Left lung (tissue), 10 donors: ENCODE results near the gene MEF2B. TPM values are rescaled to one million over a fixed set of nuclear protein-coding genes. Genes with fewer than 3 reads are reported as not detected.

Source experiments
- ATAC-seq: fragments of 200-7000 bp; cut with Tn5 transposase; one replicate; pipeline ENCODE4 v1.9.1; 2020; ENCODE audit warnings: moderate library complexity
- DNase-seq, 4 donors: peaks; one replicate each; pipeline ENCODE4 v3.0.0-alpha.2; 2013 to 2020
- H3K27ac ChIP-seq, 2 donors: fragments of 200-600 bp; sonication (generic) in 1 of 2; one replicate each; pipeline versions ENCODE4 v1.5.0 to v1.8.0; 2020 to 2021
- H3K27me3 ChIP-seq, 2 donors: fragments of 200-600 bp; sonication (generic) in 1 of 2; one replicate each; pipeline versions ENCODE4 v1.5.0 to v1.8.0; 2020 to 2021
- H3K36me3 ChIP-seq, 2 donors: fragments of 200-600 bp; sonication (generic) in 1 of 2; one replicate each; pipeline versions ENCODE4 v1.5.0 to v1.8.0; 2020 to 2021
- H3K4me1 ChIP-seq, 2 donors: fragments of 200-600 bp; one replicate each; pipeline ENCODE4 v1.8.0; 2021
- H3K4me3 ChIP-seq, 2 donors: fragments of 200-600 bp; sonication (generic) in 1 of 2; one replicate each; pipeline versions ENCODE4 v1.5.0 to v1.8.0; 2020 to 2021; ENCODE audit warnings: mild to moderate bottlenecking in 1 of 2
- H3K9me3 ChIP-seq, 2 donors: fragments of 200-600 bp; sonication (generic) in 1 of 2; one replicate each; pipeline versions ENCODE4 v1.5.0 to v1.8.0; 2020 to 2021
- intact Hi-C, 2 donors: fragments of 100-400 bp; cut with DNase I; formaldehyde crosslinking; loops; one replicate each; pipeline versions ENCODE4 v1.11.2 to v1.14.2; 2022
- polyA plus RNA-seq, 6 donors: library from polyadenylated mRNA; unstranded; fragments of 120-200 nt; gene quantifications; one replicate each; pipeline ENCODE4 v1.2.1, GENCODE V29; 2013; ENCODE audit not compliant: insufficient read length in 6 of 6
- total RNA-seq, 2 donors: library from RNA; stranded (reverse); fragmentation: NEBNext Ultra II Directional; extraction: Animal tissue kit (Norgen Biotek cat#: 25700); gene quantifications; one replicate each; pipeline ENCODE4 v1.2.1, GENCODE V29; 2021
- TF ChIP-seq, protein P1 (sequence below), 2 donors: fragments of 200-600 bp; sonication (generic) in 1 of 2; IDR thresholded peaks; one replicate each; pipeline versions ENCODE4 v1.5.0 to v1.8.0; 2021; ENCODE audit warnings: antibody characterized with exemption in 2 of 2
- donor health status: DM: no; HTN: yes; CAD: no.
- donor health status: DM: no; HTN: no; CAD: no.

Gene MEF2B
- total and polyA plus RNA-seq, 8 donors: 1.1 to 3.7 (median 2.1) TPM

- Histone ChIP-seq H3K4me3 (peak within 1 kb of the TSS; percentile 60 to 82), H3K9me3 (no peaks in the 10 kb centered on the region), H3K36me3 (peaks cover 0 to 32% of the 10 kb centered on the region in 2 donors), H3K4me1 (peaks cover 4 to 13% of the 10 kb centered on the region in 2 donors), H3K27ac (peak within 1 kb of the TSS; percentile 19 to 82), H3K27me3 (peaks cover 0 to 11% of the 10 kb centered on the region in 2 donors)
- DNase-seq (peak; percentile 76 to 96 (median 92)), ATAC-seq (peak; percentile 95)
- TF ChIP-seq, protein P1, sequence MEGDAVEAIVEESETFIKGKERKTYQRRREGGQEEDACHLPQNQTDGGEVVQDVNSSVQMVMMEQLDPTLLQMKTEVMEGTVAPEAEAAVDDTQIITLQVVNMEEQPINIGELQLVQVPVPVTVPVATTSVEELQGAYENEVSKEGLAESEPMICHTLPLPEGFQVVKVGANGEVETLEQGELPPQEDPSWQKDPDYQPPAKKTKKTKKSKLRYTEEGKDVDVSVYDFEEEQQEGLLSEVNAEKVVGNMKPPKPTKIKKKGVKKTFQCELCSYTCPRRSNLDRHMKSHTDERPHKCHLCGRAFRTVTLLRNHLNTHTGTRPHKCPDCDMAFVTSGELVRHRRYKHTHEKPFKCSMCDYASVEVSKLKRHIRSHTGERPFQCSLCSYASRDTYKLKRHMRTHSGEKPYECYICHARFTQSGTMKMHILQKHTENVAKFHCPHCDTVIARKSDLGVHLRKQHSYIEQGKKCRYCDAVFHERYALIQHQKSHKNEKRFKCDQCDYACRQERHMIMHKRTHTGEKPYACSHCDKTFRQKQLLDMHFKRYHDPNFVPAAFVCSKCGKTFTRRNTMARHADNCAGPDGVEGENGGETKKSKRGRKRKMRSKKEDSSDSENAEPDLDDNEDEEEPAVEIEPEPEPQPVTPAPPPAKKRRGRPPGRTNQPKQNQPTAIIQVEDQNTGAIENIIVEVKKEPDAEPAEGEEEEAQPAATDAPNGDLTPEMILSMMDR (IDR thresholded peaks at IDR 0.05): peak in 1 of 2 donors; percentile 14
- intact Hi-C loops: no loop called here
Observed at GRCh38 chr19:19203012-19203856, 33.2 kb upstream of the MEF2B start, which contains the start of gene NR2C2AP. Gene NR2C2AP, minus strand, starts transcription at chr19:19203414. Its CDS starts 354 bp downstream, at chr19:19203060.

GRCh38 chr19:19202707-19203011 lies 32.6 kb upstream of the MEF2B start:
- Histone ChIP-seq H3K27ac (peak overlapping the region in 1 of 2 donors; percentile 82), H3K36me3 (peaks cover 0 to 37% of the 10 kb centered on the region in 2 donors), H3K4me3 (peak overlapping the region; percentile 60 to 82), H3K9me3 (no peaks in the 10 kb centered on the region), H3K27me3 (peaks cover 0 to 9% of the 10 kb centered on the region in 2 donors), H3K4me1 (peaks cover 4 to 13% of the 10 kb centered on the region in 2 donors)
- intact Hi-C loops: no loop called here
- TF ChIP-seq, protein P1 (IDR thresholded peaks at IDR 0.05): no peak
- DNase-seq (no peak), ATAC-seq (no peak)

GRCh38 chr19:19201697-19202630 lies 31.9 kb upstream of the MEF2B start:
- ATAC-seq (no peak), DNase-seq (no peak)
- peaks cover 0 to 44% of the 10 kb centered on the region in 2 donors for H3K36me3 ChIP-seq
- peak overlapping the region; percentile 60 to 82 for H3K4me3 ChIP-seq
- TF ChIP-seq, protein P1 (IDR thresholded peaks at IDR 0.05): no peak
- no peaks in the 10 kb centered on the region for H3K9me3 ChIP-seq
- H3K4me1 ChIP-seq: peaks cover 4 to 13% of the 10 kb centered on the region in 2 donors
- intact Hi-C loops: no loop called here
- H3K27me3 ChIP-seq: peaks cover 0 to 9% of the 10 kb centered on the region in 2 donors
- peak overlapping the region in 1 of 2 donors; percentile 82 for H3K27ac ChIP-seq

- DNase-seq (no peak), ATAC-seq (no peak)
Observed at GRCh38 chr19:19193926-19194325, 23.9 kb upstream of the MEF2B start.

More at GRCh38 chr19:19193926-19194325, 23.9 kb upstream of the MEF2B start:
- Histone ChIP-seq H3K36me3 (peaks cover 0 to 34% of the 10 kb centered on the region in 2 donors), H3K4me3 (peak overlapping the region in 1 of 2 donors; percentile 94), H3K9me3 (no peaks in the 10 kb centered on the region), H3K27ac (peak overlapping the region in 1 of 2 donors; percentile 100), H3K4me1 (peaks cover 16 to 46% of the 10 kb centered on the region in 2 donors), H3K27me3 (no peaks in the 10 kb centered on the region)
- TF ChIP-seq, protein P1 (IDR thresholded peaks at IDR 0.05): no peak
- intact Hi-C loops: no loop called here
